Measurements from ENCODE around the gene ADGRF3.
"Not testable (repeated sequence)": the region's sequence is repeated elsewhere in the genome, so short reads cannot be mapped to it uniquely, and the experiment has no call there.

The ADGRF3 gene

DNA sequence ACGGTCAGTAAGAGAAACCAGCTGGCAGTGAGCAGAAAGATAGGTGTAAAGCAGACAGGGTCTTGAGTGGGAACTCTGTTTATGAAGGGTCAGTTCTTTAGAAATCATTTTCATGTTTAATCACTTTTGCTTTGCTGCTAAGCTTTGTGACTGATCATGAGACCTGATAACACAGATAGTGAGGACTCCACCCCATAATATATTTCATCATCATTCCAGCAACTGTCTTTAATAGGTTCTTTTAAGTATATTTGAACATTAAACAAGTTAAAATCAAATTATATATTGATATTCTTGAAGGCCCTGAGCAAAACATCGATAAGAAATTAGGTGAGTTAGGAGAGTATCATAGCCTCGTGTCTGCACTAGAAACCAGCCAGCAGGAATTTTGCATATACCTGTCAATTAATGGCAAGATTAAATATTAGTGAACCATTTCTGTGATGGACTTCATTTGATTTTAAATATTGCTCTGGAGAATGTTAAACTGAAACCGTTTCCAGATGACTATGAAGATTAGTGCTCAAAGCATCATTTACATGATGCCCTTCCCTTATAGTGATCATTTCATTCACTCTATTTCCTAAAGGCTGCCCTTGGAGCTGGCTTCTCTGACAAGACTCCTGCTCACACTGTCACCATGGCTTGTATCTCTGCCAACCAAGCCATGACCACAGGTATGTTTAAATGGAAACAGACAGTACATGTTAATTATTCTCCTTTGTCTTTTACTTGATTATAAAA lies 69.9 kb downstream of the ADGRF3 start:
- DNase-seq = no peak

DNA sequence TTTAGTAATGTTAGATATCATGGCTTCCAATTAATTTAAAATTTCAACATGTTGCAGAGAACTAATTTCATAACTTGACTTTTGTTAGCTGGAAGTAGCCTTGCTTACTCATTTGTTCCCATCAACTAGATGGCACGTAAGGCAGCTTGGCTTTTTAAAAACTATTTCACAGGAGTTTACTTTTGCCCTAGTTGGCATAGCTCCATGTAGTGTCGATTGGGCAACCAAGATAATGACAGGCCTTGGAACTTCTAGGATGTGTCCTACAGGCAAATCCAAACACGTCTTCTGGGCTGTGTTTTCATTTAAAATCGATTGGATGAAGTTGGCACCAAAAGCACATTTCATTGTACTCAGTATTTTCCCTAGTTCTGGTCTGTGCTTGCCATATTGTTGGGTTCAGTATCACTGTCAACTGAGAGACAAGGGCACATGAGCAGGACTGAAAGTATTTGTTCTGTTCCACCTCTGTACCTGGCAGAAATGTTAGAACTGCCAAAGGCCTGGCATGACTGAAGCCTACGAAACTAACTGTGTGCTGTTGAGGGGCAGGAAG lies 72.5 kb downstream of the ADGRF3 start:
- DNase-seq = no peak

DNA sequence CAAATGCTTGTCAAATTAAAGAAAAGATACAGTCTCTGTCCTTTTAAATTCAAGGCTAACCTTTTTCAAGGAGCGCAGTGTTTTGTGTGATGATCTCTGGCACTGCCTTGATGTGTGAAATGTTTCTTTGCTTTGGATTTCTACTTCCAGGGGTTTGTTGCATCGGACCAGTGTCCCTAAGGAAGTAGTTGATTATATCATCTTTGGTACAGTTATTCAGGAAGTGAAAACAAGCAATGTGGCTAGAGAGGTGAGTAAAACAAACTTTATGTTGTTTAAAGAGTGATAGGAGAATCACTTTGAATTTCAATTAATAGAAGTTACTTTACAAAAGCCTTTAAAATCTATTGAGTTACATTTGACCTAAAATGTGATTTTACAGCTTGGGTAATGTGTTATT lies 73.1 kb downstream of the ADGRF3 start:
- no peak for DNase-seq

DNA sequence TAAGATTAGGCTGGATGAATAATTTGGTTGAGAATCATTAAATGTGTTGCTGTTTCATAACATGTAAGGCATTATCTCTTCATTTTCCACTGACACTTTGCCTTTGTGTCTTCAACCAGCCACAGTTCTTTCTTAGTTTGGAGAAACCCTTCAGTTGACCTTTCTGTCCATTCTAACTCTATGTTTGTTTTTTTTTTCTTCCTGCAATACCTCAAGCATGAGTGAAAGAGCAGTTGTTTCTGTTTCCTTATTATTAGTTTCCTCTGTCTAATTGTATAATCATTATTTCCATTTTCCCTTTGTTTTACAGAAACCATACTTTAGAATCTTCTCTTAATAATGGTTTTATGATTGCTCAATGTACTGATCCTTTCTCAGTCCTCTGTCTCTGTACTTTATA lies 76.2 kb downstream of the ADGRF3 start:
- no peak for DNase-seq

DNA sequence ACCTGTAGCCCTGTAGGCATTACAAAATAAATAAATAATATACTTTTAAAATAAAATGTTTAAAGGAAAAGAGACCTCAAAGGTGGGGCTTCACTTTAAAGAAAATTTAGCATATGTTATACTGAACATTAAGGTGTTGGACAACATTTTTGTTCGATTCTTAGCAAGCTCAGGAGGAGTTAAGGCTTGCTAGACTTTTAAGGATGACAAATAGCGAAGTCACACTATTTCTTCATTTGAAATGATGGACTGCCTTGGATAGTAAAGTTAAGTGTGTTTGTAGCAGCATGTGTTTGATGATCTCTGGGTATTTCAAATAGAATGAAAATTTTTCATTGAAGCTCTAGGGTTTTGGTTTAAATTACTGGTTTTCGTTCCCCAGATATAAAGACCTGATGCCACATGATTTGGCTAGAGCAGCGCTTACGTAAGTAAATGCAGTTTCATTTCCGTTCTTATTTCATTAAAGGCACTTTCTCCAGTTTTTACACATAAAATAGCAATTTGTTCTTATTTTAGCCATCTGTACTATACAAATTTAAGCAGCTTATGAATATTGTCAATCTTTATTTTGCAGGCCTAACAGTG lies 76.9 kb downstream of the ADGRF3 start:
- no peak for DNase-seq

DNA sequence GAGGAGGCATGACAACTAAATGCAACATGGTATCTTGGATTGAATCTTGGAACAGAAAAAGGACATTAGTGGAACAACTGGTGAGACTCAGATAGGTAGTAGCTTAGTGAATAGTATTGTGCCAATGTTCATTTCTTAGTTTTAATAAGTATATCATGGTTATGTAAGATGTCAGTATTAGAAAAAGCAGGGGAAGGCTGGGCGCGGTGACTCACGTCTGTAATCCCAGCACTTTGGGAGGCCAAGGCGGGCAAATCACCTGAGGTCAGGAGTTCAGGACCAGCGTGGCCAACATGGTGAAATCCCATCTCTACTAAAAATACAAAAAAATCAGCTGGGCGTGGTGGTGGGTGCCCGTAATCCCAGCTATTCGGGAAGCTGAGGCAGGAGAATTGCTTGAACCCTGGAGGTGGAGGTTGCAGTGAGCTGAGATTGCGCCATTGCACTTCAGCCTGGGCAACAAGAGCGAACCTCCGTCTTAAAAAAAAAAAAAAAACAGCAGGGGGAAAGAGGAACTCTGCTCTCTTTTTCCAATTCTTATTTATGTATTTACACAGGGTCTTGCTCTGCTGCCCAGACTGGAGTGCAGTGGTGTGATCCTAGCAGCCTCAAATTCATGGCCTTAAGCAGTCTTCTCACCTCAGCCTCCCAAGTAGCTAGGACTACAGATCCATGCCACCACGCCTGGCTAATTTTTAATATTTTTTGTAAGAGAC lies 77.8 kb downstream of the ADGRF3 start:
- DNase-seq = not testable (repeated sequence)

DNA sequence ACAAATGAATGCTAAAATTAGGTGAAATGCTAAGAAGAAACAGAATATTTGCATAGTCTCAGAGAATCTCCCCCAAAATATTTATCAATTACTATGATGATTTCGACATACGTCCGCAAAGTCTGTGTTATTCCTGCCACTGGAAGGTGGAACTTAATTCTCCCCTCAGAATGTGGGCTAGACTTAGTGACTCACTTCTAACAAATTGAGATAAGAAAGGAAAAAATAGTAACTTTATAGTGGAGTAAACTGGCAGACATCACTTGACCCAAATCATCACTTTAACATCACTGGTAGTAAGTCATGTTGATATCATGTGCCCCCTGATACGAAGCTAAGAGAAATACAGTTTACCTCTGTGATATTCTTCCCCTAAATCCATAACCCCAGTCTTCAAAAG lies 78.4 kb downstream of the ADGRF3 start:
- DNase-seq = no peak

DNA sequence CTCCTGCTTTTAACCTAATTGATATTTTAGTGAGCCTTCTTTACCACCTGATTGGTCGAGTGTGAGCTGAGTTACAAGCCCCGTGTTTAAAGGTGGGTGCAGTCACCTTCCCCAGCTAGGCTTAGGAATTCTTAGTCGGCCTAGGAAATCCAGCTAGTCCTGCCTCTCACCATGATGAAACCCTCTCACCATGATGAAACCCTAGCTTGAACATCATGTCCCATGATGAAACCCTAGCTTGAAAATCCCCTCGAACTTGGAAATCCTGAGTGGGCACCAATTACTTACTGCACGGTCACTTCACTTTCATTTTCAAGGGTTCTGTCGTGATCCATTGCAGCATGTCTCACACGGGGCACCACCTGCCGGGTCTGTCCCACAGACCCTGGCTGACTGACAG lies 87.8 kb downstream of the ADGRF3 start:
- DNase-seq = not testable (repeated sequence)

Data from SHP77 treated with DMSO at 0.1 percent for 48 hours (cell line).